SIG-M5 treated with dmso at 0.1 percent for 504 hours (cell line): ENCODE data around the gene TMEM179.
"Not testable (repeated sequence)": the region's sequence is repeated elsewhere in the genome, so short reads cannot be mapped to it uniquely, and the experiment has no call there.

Source experiments
- DNase-seq: peaks from one replicate; lab custom pipeline; 2025; ENCODE audit not compliant: unreplicated experiment; lab: John Stamatoyannopoulos, UW

Gene TMEM179

DNA sequence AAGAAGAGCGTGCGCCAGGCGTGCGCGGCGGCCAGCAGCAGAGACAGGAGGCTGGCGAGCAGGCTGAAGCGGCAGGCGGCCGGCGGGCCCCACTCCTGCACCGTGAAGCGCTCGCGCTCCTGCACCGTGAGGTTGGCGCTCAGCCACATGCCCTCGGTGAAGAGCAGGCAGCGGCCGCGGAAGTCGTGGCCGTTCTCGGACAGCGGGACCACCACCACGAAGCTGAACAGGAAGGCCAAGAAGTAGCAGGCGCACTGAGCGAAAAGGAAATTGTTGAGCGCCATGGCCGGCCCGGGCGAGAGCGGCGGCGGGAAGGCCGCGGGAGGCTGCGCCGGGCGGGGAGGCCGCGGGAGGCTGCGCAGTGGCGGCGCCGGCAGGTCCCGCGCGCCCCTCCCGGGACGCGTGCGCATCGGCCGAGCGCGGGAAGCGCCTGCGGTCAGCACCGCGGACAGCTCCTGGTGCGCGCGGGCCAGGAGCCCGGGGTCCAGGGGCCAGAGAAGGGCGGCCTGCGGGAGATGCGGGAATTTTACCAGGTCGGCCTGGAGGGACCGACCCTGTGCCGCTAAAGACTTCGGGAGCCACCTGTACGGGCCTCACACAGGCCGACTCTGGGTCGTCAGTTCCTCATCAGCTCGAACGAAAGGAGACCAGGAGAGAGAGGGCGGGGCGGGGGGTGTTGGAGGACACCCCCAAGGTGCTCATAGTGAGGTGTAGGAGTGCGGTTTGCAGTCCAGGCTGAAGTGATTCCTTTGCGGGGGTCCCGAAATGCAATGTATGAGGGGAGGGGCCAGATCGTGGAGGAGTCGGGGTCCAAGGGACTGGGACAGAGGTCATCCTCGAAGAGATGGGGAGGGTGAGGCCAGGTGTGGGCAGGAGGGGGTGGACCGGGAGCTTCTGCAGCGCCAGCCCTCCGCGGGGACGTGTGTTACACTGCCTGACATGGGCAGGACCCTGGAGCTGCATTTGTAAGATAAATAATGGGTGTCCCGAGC lies at the start of gene TMEM179:
TMEM179 (minus strand) TSS at position 315 of the 992 bp plus-strand sequence; CDS start at position 284, 31 bp downstream.
- DNase-seq, result no peak

DNA sequence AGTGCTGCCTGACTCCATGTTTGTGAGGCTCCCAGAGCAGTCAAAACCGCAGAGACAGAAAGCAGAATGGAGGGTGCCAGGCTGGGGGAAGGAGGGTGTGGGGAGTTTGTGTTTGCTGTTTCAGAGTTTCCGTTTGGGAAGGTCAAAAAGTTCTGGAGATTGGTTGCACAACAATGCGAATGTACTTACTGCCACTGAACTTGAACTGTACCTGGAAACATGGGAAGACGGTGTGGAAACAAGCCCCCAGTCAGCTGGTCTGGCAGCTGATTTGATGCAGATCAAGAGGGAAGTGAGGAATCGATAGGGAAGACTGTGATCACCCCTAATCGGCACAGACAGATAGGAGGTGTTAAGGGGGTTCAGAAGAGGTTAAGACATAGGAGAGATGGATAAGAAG lies 49.5 kb upstream of the TMEM179 start:
- no peak for DNase-seq

DNA sequence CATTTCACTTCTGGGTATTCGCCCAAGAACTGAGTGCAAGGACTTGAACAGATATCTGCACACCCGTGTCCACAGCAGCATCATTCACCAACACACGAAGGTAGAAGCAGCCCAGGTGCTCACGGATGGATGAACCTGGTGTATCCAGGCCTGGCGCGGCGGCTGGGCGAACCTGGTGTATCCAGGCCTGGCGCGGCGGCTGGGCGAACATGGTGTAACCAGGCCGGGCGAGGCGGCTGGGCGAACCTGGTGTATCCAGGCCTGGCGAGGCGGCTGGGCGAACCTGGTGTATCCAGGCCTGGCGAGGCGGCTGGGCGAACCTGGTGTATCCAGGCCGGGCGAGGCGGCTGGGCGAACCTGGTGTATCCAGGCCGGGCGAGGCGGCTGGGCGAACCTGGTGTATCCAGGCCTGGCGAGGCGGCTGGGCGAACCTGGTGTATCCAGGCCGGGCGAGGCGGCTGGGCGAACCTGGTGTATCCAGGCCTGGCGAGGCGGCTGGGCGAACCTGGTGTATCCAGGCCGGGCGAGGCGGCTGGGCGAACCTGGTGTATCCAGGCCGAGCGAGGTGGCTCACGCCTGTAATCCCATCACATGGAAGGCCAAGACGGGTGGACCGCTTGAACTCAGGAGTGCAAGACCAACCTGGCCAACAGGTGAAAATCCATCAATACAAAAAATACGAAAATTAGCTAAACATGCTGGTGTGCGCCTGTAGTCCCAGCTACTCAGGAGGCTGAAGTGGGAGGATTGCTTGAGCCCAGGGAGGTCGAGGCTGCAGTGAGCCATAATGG lies 48.8 kb upstream of the TMEM179 start:
- DNase-seq, result not testable (repeated sequence)

DNA sequence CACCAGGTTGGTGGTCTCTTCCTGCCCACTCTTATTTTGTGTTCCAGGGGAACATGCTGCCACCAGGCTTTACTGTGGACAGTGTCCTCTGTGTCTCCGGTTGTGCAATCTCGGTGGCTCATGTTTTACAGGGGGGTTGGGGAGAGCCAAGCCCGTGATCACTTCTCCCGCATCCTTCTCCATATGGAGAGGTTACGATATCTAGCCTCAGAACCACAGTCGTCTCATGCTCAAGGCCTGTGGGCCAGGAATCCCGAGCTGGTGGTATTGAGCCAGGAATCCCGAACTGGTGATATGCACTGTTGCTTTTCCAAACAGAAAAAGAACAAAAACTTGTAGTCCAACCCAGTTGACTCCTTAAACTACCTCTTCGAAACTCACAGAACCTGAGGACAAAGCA lies 47.8 kb upstream of the TMEM179 start:
- no peak for DNase-seq

DNA sequence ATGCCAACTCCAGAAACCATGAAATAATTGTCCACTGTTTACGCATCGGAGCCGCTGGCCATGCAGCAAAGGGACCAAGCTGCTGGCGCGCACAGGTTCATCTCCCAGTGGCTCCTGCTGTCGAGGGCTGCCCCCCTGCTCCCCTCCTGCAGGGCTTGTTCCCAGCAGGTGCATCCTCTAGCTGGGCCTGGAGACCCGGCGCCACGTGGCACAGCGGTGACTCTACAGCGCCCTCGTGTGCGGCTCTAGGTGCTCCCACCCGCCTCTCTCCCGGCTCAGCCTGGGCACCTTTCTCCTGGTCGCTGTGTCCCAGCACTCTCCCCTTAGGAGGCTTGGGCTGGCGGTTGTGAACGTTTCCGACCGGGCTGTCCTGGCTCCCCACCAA lies 47.3 kb upstream of the TMEM179 start:
- DNase-seq, result no peak

DNA sequence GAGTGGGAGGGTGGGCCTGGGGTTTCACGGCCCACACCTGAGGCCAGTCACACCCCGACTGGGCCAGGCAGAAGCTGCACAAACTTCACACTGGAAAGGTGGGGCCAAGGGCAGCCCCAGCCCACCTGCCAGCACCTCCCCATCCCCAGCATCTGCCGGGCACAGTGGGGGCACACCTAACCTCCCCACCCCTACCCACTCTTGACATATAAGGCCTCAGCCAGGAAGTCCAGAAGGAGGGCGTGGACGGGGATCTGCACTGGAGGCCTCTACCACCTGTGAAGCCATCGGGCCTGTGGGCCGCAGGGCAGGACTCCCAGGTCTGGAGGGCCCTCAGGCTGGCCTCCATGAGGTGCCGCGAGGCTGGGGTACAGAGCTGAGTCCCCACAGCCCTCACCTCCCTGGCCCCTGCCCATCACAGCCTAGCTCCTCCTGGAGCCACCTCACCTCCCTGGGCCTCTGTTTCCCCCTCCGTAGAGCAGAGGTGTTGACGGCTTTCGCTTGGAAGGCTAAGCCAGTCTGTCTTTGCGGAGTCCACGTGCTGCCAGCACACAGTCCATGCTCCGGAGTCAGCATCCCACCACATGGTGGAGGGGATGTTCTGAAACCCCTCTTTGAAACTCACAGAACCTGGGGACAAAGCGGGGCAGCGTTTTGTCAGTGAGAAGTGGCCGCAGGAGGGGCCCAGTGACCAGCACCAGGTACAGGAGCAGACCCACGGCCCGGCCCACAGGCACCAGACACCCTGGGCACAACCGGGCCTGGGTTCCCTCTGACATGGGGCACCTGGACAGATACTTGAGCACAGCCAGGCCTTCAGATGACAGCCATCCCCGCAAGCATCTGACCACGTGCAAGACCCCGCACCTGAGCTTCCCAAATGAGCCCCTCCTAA lies 46.7 kb upstream of the TMEM179 start:
- no peak for DNase-seq

DNA sequence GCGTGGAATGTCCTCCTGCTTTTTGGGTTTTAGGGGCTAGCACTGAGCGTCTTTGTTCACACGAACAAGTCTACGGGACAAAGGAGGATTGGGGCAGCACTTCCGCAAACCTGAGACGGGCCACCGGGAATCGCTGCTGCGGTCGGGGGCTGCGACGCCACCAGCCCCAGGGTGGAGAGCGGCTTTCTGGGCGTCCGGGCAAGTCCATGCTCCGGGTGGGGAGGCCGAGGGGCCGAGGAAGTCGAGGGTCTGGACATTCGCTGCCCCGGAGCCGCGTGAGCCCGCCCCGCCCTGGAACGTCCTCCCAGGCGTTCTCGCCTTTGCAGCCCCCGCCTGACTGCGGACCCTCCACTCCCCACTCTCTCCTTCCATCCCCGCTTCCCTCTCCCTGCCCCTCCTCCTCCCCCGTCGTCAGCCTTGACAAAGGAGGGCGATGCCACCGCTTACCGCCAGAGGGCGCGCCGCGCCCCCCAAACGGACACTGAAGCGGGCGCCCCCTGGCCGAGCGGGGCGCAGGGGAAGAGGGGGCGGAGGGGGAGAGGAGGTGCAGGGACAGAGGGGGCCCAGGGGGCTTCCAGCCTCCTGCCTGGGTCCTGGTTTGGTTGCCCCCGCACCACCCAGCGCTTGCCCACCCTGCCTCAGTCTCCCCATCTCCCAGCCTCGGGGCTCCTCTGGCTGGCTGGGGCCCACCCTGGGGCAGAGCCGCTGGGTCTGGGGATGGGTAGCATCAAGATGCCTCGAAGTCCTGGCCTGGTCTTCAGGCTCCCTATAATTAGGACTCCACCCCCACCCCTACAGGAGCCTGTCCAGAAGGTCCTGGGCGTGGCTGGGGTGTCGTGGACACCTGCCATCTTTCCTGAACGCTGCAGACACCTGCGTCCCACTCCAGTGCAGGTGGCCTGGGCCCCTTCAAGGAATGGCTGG lies 45.7 kb upstream of the TMEM179 start:
- peak; percentile 30 for DNase-seq

DNA sequence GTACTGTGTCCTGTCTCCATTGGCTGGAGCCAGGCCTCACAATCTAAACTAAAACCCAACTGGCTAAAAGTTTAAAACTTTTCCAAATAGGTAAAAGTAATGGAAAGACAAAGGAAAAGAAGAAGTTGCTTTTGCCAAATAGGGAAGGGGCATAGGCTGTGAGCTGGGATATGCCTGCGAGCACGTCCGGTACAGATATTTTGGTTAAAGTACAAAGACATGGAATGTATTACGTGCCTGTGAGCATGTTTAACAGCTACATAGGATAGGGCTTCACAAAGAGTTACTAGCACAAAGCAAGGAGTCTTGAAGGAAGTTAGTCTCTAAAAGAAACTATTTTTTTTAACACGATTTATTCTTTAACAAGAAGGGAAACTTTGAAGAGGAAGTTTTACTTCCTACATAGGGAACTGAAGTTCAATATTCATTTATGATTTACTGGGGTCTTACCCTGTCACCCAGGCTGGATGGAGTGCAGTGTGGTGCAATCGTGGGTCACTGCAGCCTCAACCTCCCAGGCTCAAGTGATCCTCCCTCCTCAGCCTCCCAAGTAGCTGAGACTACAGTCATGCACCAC lies 43.0 kb upstream of the TMEM179 start:
- DNase-seq, result peak; percentile 51

DNA sequence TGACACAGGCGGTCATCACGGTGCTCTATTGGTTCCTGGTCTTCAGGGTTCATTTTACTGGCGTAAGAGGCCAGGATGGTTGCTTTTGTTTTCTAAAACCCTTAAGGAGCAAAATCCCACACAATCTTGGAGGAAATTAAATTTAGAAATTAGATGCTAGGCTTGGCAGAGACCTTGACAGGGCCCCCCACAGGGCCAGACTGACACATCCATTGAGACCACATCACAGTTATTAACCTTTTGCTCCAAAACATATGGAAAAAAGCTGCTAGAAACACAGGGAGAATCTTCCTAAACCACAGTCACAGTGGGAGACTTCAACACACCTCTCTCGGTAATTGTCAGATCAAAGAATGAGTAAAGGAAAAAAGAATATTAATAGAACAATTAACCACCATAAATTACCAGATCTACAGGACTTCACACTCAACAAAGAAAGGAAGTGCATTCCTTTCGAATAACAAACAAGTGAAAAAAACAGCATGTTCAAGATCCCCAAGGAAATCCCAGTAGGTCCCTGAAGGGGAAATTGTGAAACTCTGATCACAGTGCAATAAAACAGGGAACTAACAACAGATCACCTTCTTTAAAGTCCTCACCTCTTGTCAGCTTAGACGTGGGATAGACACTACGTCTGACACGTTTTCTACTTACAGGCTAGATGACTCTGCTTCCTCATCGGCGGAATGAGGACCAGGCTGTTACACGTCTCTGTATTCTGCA lies 40.2 kb upstream of the TMEM179 start:
- no peak for DNase-seq

DNA sequence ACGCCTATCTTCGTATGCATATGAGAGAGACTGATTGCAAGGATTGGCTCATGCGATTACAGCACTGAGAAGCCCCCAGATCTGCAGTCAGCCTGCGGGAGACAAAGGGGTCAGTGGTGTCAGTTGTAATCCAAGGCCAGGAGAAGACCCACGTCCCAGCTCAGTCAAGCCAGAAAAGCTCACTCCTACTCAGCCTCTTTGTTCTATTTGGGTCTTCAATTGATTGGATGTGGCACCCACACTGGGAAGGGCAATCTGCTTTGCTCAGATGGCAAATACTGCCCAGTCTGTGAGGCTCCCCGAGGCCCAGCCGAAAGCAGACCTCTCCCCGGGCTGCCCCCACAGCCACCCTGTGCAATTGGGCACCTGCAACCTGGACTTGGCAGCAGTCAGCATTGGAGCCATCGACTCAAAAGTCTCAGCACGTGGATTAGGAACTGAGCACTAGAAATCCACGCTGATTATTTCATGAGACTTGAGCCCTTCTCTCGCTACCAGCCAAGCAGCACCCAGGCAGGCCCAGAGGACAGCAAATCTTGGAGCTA lies 39.6 kb upstream of the TMEM179 start:
- DNase-seq, result no peak

DNA sequence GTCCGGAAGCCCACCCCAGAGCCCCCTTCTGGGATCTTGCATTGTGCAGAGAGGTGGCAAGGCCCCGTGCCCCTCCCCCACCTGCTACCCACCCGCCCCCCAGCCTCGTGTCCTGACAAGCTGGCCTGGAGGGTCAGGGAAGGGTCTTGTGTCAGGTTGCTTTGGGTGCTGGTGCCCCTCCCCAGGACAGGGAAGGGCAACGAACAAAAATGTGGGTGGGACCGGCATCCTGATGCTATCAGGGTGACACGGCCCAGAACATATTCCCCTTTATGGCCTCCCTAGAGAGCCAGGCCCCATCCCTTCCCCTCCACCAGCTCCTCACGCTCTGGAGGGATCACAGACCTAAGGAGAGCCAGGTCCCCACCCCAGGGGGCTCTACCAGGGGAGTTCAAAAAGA lies 38.7 kb upstream of the TMEM179 start:
- DNase-seq, result no peak

DNA sequence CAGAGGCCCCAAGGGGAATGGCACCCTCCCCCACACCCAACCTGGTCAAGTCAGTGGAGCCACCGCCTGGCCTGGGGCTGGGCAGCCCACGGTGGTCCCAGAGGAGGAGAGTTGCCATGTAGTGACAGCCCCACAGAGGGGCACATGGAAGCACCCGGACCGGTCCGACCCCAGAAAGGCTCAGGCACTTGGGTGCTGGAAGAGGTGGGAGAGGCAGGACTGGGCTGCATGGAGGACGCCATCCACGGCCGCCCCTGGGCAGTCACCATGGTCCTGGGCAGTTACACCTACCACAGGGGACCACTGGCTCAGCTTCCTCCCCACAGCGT lies 37.9 kb upstream of the TMEM179 start:
- DNase-seq, result no peak

DNA sequence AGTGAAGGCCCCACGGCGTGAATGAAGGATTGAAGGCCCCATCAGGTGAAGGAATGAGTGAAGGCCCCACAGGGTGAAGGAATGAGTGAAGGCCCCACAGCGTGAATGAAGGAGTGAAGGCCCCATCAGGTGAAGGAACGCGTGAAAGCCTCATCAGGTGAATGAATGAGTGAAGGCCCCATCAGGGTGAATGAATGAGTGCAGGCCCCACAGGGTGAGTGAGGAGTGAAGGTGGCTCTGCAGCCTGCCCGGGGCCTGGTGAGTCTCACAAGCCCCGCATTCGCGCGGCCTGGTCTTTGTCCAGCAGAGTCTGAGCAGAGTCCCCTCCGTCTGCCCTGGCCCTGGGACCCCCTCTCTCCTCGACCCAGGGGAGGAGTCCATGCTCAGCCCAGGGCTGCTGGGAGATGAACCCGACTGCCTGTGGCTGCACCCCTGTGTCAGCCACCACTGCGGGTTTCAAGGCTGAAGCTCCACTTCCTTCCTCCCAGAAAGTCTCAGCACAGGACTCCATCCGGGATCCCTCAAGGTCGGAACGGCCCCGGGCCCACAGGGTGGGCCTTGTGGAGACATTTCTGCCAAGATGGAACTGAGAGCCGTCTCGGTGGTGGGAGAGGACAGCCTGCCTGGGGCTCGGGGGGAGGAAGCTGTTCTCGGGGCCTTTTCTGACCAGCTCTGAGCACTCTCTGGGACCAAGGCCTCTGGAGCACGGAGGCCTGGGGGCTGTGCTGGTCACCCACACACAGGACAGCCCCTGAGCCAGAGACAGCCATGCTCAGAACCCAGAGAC lies 37.4 kb upstream of the TMEM179 start:
- DNase-seq, result no peak

DNA sequence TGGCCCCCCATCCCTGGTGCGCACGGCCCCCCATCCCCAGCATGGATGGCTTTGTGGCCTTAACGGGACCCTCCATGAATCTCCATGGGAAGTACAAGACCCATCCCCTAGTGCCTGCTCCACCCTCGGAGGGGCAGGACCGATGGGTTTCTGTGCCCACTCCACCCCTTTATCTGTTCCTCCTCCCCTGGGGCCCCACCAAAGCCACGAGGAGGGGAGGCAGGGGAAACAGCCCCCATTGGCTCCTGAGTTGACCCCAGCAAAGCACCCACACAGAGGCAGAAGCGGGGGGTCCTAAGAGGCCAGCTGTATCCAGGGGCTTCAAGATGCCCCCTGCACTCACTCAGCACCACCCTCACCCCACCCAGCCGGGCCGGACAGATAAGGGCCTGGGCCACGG lies 36.1 kb upstream of the TMEM179 start:
- no peak for DNase-seq

DNA sequence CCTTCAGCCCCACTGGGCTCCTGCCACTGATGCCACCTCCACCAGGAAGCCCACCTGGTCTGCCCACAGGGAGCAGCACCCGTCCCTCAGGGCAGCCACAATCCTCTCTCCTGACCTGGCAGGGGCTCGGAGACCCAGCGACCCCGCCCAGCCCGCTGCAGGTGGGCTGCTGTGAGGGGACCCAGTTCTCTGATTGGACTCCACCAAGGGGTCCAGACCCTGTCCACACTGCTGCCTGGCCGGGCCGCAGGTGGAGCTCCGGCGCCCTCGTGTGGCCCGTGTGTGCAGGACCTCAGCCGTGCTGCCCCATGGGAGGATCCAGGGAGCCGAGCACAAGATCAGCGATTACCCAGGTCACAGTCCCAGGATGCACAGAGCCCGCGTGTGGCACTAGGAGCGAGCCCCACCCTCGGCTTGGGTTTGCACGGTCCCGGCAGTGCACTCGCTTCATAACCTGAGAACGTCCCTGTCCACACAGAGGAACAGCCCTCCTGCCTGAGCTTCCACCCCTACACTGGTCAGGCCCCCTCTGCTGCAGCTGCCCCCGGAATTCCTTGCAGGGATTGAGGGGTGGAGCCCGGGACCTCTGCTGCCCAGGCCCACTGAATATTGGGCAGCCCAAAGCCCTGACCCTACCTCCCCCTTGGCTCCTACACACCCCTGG lies 35.4 kb upstream of the TMEM179 start:
- peak; percentile 61 for DNase-seq

DNA sequence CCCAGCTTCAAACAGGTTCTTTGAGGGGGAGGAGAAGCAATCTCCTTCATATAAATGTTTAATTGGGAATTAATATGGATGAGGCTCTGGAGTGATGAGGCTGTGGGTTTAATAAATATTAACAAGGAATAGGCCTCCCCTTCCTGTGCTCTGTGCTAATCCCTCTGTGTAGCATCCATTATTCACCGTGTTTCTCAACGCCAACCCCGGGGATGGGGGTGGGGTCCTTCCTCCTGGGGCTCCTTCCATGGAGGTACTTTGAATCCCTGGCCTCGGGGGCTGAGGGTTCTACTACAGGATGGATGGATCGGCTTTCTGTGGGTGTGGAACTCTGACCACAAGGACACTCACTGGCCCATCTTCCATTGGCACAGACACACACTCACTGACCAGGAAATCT lies 34.9 kb upstream of the TMEM179 start:
- DNase-seq, result no peak

DNA sequence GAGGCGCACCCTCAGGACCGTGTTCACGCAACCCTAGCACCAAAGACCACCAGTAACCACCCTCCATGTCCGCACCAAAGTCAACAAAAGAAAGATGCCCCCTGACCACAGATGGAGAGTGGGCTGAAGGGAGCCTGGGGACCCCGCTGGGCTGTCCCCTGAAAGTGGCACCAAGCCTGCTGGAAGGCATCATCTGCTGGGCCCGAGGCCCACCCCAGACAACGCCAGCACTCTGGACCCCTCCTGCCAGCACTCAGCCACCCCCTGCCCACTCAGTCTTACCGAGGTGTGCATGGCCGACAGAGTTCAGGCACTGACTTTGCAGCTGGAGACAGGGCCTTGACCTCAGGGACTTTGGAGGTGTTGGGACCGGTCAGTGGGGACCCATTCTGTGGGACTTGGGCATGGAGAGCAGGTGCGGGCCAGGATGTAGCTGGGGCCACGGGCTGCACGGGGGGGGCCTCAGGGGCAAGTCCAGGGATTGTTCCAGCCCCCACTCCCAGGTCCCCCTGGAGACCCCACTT lies 34.4 kb upstream of the TMEM179 start:
- no peak for DNase-seq
